OCI-M2 (cell line): Measurements from ENCODE around the gene NOB1.
A peak's percentile ranks its signal among the peaks of the same experiment; 100 is the strongest.
"Not testable (repeated sequence)": the region's sequence is repeated elsewhere in the genome, so short reads cannot be mapped to it uniquely, and the experiment has no call there.

ENCODE experiments used
- DNase-seq: peaks from one replicate; lab custom pipeline; 2025; ENCODE audit not compliant: unreplicated experiment; lab: John Stamatoyannopoulos, UW

Gene NOB1

DNA sequence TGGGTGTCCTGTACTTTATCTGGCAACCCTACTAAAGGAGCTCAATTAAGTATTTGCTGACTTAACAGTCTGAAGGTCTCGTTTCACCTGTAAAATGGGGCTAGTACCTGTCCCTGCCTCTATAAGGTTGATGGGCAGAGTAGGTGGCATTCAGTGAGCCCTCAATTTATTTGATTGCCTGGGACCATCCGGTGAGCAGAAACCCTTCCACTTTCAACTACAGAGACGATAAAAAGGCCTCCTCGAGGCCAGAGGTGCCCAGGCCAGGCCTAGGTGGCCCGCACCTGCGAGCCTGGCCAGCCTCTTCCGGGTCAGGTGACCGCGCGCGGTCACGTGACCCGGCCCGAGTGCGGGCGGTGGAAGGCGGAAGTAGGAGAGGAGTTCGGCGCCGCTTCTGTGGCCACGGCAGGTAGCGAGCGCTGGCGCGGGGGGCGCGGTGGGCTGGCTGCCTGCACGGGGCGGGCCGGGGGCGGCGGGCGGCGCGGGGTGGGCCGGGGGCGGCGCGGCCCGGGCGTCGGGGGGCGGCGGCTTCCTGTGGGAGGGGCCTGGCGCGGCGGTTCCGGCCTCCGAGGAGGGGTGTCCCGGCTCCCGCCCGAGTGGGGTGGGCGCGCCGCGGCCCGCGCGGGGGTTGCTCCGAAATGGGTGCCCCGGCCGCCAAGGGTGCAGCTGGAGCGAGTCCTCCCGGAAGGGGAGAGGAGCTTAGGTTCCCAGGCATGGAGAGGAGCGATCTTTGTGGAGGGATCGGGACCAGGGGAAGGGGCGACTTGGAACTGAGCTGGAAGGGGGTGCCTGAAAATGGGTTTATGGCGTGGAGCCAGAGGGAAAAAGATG lies 7.5 kb upstream of the NOB1 start, which contains the start of gene WWP2:
WWP2 (plus strand) TSS at position 350 of the 831 bp plus-strand sequence. CDS start 24,679 bp downstream, outside the sequence.
- DNase-seq, result peak; percentile 26

DNA sequence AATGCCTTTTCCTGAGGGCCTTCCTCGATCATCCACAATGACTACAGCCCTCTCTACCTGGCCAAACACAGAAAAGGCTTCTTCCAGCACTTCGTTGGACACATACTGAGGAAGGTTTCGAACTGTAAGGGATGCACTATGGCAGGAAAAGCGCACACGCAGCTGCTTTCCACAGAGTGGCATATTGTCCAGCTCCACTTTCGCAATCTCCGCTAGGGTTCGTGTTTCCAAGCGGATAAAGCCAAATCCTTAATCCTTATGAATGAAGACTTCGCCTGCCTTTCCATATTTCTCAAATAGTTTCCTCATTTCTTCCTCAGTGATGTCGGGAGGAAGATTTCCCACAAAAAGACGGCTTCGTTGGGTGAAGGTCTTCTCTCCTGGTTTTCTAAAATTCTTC lies 2.6 kb upstream of the NOB1 start:
- DNase-seq, result not testable (repeated sequence)

DNA sequence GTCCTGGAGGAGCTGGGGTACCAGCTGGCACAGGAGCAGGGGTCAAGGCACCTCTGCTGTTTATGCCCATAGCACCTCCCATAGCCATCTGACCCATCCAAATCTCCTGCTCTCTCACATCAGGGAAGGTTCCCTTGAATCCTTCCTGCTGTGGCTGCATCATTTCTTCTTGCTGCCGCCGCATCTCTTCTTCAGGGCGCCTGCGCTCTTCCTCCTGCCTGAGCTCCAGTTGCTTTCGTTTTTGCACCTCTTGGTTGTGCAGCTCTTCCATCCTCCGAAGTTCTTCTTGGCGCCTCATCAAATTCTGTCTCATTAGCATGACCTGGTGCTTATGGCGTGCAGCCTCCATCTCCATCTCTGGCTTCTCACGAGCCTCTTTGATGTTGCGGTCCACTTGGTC lies 2.0 kb upstream of the NOB1 start:
- no peak for DNase-seq

DNA sequence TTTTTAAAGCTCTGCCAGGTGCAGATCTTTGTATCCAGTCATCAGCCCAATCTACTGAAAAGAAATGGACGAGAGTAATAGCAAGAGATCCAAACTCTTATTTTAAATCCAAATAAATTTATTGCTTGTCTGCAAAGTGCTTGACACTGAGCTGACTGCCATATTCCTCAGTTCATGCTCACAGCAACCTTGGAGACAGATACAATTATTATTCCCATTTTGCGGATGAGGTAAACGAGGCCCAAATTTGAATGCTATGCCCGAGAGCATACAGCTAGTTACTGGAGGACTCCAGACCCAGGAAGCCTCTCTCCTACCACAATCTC lies 620 bp downstream of the NOB1 start:
- no peak for DNase-seq

DNA sequence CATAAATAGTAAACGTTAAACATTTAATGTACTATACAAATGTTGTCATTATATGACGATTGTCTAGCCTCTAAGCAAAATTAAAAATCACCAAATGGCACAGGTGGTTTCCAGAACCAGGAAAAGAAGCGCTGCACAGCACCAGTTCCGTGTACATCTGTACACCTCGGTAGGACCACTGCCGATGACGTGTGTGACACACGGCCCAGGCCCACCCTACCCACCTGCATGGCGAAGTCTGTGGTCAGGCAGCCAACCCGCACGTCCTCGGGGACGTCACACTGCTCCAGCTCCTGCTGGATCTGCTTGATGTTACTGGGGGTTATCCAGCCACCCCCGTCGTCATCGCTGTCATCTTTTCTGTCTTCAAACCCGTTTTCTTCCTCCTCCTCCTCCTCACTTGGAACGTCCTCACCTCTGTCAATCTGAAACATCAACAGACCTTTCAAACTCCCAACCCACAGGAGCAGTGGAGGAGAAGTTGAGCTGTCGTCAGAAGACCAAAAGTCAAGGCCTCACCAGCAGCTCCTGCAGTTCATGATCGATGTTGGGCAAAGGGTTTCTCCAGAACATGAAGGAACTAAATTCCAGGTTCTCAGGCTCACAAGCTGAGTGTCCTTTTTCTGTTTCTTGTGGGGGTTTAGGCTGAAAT lies 5.9 kb downstream of the NOB1 start:
- DNase-seq, result no peak

DNA sequence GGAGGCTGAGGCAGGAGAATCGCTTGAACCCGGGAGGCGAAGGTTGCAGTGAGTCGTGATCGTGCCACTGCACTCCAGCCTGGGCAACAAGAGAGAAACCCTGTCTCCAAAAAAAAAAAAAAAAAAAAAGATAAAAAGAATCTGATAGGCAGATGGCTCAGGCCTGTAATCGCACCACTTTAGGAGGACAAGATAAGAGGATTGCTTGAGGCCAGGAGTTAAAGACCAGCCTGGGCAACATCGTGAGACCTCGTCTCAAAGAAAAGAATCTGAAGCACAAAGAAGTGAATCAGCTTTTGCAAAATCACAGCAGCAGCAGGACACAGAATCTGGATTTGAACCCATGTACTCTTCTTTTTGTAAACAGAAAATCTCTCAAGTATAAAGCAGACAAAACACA lies 7.6 kb downstream of the NOB1 start:
- no peak for DNase-seq

DNA sequence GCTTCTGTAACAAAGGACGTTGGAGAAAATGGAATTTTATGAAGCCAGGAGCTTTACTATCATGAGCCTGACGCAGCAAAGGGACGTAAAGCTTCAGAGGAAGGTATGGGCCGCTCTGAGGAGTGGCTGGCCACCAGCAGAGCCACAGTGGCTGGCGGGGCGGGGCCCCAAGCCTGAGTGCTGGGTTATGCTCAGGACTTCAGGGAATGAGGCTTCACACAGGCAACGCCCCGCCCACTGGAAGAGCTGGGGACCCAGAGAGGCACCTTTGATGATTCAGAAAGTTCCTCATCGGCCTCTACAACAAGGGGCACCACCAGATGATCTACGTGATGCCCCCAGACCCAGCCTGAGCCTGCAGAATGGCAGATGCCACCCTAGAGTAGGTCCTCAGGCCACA lies 8.8 kb downstream of the NOB1 start:
- DNase-seq, result no peak

DNA sequence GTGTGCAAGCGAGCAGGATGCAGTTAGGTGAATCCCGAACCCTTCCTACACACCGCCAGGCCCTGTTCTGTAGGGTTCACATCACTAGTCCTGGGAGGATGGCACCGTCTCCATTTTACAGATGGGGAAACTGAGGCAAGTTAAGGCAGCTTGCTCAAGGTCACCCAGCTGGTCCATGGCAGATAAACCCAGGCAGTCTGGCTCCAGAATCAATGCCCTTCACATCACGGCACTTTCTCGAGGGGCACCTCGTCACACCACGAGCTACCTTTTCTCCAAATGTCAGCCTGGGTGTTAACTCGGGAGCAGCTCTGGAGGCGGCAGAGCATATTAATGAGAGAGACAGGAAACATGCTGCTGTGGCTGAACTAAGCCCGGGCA lies 9.5 kb downstream of the NOB1 start:
- DNase-seq, result no peak

DNA sequence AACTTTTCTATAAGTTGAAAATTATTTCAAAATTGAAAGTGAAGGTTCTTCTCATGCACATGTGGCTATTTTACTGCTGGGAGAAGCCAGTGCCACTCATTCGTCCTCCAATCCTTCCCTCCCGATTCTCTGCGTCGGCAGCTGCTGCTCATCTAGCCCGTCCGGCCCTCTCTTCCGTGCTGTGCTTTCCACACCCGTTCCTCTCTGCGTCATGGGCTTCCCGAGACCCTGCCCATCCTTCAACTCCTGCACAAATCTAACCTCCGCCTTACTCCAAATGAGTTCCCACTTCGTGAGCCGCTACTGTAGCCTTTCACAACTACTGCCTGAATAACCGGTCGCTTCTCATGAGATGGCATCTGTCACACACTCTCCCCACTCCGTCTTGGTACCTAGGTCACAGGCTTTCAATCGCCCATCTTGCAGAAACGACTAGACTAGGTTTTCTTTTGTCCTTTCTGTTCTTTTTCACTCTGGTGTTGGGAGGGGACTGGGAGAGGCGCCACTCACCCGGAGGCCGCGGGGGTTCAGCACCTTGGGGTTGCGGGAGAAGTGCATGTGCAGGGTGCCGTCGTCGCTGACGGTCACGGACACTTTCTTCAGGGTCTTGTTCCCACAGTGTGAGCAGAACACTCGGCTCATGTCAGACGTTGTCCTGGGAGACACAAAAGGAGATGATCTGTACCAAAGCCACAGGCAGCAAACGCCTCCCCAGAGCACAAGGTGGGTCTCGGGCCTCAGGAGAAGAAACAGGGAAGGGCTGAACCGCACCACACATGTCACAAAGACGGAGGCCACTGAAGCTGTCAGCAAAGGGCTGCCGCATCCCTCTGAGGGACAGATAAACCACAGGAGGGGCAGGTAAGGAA lies 10.1 kb downstream of the NOB1 start:
- no peak for DNase-seq

DNA sequence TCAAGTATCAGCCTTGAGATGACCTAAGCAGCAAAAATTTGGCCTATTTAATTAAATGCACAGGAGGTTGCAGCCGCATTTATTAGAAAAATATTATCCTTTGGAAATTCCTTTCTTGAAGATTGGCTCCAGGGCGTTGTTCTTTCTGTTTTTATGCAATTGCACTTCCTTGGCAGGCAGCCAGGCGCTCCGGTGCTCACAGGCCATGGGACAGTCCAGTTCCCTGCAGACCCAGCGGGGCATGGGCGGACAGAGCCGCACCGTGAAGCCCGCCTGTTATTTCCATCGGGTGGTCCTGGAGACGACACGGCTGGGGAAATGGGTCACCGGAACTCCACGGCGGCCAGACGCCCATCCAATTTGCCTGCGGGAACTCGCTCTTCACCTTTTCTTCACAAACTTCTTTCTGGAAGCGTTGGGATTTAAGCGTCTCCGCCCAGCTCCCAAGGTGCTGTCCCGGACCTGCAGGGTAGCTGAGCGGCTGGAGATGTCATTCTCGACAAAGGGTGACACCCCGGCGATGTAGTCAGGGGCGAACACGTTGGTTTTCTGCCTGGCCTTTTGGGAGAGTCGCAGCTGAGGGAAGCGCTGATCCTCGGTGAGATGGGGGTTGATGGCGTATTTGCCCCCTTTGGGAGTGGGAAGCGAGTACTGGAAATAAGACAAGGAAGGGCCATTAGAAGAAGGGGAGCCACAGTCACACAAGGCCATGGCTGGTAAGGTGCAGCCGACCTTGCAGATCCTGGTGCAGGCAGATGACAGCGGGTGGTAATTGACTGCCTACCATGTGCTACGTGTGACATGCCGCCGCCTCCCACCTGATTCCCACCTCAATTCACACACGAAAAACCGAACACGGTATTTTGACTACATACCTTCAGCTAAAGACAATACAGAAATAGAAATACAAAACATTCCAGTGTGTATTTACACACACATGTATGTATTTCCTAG lies 12.5 kb downstream of the NOB1 start:
- DNase-seq, result no peak

DNA sequence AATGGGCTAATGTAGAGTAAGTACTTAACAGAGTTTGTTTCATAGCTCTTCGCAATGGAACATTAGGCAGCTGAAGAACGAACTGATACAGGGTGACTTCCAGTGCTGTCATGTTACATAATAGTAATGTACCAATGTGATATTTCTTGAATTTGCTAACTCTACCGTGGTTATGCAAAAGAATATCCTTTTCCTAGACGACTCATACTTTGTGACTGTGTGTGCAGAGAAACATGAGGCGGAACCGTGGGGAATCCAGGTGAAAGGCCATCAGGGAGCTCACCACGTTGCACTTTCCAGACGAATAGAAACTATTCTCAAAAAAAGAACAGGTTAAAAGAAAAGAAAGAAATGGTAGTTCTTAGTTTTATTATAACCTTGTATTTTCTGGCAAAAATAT lies 13.2 kb downstream of the NOB1 start:
- no peak for DNase-seq

DNA sequence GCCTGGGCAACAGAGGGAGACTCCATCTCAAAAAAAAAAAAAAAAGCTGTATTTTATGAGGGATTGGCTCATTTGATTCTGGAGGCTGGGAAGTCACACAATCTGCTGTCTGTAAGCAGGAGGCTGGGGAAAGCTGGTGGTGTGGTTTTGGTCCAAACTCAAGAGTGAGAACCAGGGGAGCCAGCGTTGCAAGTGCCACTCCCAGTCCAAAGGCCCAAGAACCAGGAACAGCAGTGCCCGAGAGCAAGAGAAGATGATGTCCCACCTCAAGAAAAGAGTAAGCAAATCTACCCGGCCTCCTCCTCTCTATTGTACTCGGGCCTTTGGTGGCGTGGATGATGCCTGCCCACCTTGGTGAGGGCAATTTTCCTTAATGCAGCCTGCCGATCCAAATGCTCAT lies 22.6 kb downstream of the NOB1 start:
- no peak for DNase-seq

DNA sequence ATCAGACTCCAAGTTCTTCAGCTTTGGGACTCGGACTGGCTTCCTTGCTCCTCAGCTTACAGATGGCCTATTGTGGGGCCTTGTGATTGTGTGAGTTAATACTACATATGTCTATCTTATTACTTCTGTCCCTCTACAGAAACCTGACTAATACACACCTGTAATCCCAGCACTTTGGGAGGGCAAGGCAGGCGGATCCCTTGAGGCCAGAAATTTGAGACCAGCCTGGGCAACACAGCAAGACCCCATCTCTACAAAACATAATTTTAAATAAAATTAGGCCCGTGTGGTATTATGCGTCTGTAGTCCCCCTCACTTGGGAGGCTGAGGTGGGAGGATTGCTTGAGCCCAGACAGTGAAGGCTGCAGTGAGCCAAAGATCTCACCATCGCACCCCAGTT lies 23.4 kb downstream of the NOB1 start:
- not testable (repeated sequence) for DNase-seq

DNA sequence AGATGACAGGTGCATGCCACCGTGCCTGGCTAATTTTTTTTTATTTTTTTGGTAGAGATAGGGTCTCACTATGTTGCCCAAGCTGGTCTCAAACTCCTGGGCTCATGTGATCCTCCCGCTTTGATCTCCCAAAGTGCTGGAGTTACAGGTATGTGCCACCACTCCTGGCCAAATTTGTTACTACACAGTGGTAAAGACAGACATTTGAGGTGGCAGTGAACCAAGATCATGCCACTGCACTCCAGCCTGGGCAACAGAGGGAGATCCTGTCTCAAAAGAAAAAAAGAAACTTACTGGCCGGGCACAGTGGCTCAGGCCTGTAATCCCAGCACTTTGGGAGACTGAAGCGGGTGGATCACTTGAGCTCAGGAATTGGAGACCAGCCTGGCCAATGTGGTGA lies 25.7 kb downstream of the NOB1 start:
- DNase-seq, result not testable (repeated sequence)

DNA sequence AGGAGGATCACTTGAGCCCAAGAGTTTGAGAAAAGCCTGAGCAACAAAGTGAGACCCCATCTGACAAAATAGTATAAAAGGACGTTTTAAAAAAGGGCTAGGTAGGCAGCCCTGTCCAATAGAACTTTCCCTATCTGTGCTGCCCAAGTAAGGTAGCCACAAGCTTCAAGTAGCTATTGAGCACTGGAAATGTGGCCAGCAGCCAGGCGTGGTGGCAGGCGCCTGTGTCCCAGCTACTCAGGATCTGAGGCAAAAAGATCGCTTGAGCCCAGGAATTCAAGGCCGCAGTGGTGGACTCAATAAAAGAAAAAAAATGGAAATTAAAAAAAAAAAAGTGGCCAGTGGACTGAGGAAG lies 26.8 kb downstream of the NOB1 start:
- DNase-seq, result no peak

DNA sequence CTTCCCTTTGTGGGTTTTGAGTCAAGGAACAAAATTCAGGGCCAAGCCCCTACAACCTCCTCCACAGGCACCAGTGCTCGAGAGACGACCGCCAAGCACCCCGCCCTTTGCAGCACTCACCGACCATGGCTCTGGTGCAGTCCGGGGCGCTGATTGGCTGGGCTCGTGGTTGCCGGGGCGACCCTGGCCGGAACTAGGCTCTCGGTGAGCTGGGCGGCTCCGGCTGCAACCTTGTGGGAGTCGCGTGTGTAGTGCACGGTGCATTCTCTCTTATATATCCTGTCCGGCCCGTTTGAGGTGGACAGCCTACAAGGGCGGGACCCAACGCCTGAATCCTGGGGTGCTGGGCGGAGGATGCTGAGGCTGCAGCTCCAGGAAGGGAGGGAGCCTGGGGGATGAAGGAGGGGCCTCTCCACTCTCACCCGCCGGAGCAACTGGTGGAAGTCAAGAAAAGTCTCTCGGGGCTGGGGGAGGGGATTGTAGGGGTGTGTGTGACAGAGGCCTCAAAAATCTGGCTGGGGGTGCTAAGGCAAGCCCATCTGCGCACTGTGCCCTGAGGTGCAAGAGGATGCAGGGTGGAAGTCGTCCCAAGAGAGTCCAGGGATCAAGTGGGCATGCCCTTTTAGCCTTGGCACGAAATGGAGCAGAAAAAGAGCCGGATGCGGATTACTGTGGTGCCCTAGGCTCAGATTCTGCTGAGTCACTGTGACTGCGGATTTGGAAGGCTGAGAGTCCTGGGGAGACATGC lies 28.2 kb downstream of the NOB1 start, which contains the start of gene NQO1:
NQO1 (minus strand) TSS at position 248 of the 748 bp plus-strand sequence; CDS start at position 127, 121 bp downstream.
- DNase-seq, result no peak

DNA sequence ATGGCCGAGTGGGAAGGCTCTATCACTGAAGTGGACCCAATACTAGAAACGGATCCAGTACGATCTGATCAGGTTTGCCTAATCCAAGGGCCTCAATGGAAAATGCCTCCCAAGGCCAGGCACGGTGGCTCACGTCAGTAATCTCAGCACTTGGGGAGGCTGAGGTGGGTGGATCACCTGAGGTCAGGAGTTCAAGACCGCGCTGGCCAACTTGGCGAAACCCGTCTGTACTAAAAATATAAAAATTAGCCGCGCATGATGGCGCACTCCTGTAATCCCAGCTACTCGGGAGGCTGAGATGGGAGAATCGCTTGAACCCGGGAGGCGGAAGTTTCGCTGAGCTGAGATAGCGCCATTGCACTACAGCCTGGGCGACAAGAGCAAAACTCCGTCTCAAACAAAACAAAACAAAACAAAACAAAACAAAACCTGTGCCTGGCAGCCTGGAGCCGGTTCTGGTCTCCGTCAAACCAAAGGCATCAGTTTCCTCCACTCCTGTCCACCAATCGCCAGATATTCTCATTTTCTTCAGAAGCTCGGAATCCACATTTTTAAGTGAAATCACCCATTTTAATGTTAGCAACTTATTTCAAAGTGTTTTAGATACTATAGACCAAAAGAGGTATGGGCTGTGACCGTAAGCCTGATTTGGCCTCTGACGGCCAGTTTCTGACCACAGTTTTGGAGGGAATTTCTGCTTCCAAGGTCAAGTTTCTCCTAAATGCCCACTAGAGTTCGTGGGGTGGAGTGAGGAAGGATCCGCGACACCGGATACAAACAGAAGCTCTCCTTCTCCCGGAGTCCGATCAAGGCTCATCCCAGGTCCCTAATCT lies 29.0 kb downstream of the NOB1 start:
- no peak for DNase-seq

DNA sequence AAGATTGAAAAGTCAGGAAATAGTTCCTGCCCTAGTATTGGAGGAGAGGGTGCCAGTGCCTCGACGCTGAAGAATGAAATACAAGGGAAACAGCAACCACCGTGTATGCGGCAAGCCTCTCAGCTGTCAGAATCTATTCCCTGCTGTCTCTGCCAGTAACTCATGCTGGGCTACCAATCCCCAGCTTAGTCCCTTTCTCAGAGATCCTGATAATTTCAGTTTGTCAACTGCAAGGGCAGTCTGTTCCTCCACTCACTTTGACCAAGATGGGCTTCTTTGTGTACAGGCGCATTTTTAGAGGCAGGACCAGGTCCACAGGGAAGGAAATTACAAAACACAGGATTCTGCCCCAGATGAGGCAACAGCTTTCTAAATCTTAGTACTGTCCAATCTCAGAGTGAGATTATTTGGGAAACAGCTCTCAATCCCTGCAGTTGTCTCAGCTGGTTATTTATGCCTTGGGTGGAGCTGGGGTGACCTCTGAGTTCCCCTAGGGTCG lies 29.7 kb downstream of the NOB1 start:
- no peak for DNase-seq

DNA sequence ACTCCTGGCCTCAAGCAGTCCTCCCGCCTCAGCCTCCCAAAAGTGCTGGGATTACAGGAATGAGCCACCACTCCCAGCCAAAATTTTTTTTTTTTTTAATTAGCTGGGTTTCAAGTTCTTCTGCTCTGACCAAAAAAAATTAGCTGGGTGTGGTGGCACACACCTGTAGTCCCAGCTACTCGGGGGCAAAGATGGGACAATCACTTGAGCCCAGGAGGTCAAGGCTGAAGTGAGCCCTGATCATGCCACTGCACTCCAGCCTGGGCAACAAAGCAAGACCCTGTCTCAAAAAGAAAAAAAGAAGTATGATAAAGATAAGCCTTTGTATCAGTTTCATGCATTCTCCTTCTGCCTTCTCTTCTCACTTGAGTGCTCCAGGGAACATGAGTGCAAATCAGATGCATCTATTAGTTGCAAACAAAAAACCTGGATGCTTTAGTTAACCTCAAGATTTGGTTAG lies 30.3 kb downstream of the NOB1 start:
- DNase-seq, result no peak
